ENCODE data around the gene YAP1. TPM values are rescaled to one million over a fixed set of nuclear protein-coding genes. Genes with fewer than 3 reads are reported as not detected.

The YAP1 gene
- total and polyA plus RNA-seq, 4 donors, result 3.7 to 65.6 (median 18.3) TPM

DNA sequence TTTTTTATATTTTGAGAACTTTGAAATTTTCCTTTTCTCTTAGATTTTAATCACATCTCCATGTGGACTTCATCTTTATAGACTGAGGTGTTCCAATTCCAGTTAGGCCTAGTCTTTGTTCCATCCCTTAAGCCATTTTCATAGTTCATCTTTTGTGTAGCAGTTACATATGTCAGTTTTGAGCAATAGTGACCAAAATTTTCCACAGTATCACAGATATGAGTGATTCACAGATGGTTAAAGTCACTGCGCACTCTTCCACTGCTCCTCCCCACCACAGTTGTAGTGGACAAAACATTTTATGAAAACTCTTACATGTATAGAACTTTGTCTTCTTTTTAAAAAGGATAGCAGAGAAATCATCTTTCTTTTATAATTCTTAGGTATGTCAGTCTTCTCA lies 42.8 kb downstream of the YAP1 start:
- no peak overlapping the region for H3K9ac ChIP-seq (ENCODE audit: low read depth in 1 of 2, low read length in 2 of 2)
- no peak for TF ChIP-seq YY1 (IDR thresholded peaks at IDR 0.05)
- TF ChIP-seq, protein P1, sequence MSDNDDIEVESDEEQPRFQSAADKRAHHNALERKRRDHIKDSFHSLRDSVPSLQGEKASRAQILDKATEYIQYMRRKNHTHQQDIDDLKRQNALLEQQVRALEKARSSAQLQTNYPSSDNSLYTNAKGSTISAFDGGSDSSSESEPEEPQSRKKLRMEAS (IDR thresholded peaks at IDR 0.05), result no peak
- TF ChIP-seq, protein P2, sequence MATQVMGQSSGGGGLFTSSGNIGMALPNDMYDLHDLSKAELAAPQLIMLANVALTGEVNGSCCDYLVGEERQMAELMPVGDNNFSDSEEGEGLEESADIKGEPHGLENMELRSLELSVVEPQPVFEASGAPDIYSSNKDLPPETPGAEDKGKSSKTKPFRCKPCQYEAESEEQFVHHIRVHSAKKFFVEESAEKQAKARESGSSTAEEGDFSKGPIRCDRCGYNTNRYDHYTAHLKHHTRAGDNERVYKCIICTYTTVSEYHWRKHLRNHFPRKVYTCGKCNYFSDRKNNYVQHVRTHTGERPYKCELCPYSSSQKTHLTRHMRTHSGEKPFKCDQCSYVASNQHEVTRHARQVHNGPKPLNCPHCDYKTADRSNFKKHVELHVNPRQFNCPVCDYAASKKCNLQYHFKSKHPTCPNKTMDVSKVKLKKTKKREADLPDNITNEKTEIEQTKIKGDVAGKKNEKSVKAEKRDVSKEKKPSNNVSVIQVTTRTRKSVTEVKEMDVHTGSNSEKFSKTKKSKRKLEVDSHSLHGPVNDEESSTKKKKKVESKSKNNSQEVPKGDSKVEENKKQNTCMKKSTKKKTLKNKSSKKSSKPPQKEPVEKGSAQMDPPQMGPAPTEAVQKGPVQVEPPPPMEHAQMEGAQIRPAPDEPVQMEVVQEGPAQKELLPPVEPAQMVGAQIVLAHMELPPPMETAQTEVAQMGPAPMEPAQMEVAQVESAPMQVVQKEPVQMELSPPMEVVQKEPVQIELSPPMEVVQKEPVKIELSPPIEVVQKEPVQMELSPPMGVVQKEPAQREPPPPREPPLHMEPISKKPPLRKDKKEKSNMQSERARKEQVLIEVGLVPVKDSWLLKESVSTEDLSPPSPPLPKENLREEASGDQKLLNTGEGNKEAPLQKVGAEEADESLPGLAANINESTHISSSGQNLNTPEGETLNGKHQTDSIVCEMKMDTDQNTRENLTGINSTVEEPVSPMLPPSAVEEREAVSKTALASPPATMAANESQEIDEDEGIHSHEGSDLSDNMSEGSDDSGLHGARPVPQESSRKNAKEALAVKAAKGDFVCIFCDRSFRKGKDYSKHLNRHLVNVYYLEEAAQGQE (IDR thresholded peaks at IDR 0.05), result no peak
- H3K36me3 ChIP-seq (ENCODE audit: control insufficient read depth in 4 of 4, insufficient read depth in 3 of 4, low read depth in 1 of 4, low read length in 3 of 4), result no peaks in the 10 kb centered on the region
- H3K27me3 ChIP-seq (ENCODE audit: control insufficient read depth in 4 of 4, insufficient read depth in 4 of 4, low read length in 3 of 4), result no peaks in the 10 kb centered on the region
- no peak overlapping the region for H3K27ac ChIP-seq (ENCODE audit: low read depth in 1 of 2, low read length in 2 of 2)
- WGBS, result 97% methylated on average over 1 of the region's 1 CpG
- DNase-seq (ENCODE audit: low spot score), result no peak
- no peaks in the 10 kb centered on the region for H3K9me3 ChIP-seq (ENCODE audit: control insufficient read depth in 4 of 4, low read length in 3 of 4)
- H3K4me1 ChIP-seq (ENCODE audit: control insufficient read depth in 4 of 4, insufficient read depth in 4 of 4, low read length in 3 of 4), result peaks cover 0 to 8% (median 2%) of the 10 kb centered on the region in 4 donors
- H3K4me3 ChIP-seq (ENCODE audit: low read depth in 1 of 3, low read length in 3 of 3), result no peak overlapping the region

DNA sequence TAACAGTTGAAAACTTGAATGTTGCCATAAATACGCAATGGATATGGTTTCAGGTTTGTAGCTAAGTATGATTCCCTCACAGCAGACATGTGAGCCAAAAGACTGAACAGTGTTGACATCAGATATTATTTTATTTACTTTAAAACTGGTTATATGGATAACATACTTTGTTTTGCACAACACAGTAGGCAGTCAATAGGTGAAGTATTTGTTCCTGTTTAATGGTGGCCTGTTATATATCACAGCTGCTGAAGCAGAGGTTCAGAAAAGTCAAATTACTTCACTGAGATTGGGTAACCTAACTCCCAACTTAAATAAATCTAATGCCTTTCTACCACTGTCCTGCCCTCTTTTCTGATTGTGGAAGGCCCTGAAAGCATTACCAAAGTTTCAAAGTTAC lies 44.6 kb downstream of the YAP1 start:
- DNase-seq (ENCODE audit: low spot score), result no peak
- peaks cover 0 to 8% (median 2%) of the 10 kb centered on the region in 4 donors for H3K4me1 ChIP-seq (ENCODE audit: control insufficient read depth in 4 of 4, insufficient read depth in 4 of 4, low read length in 3 of 4)
- WGBS, result 96% methylated on average over 1 of the region's 1 CpG
- no peak overlapping the region for H3K9ac ChIP-seq (ENCODE audit: low read depth in 1 of 2, low read length in 2 of 2)
- TF ChIP-seq HNF4G (IDR thresholded peaks at IDR 0.05), result no peak
- no peaks in the 10 kb centered on the region for H3K9me3 ChIP-seq (ENCODE audit: control insufficient read depth in 4 of 4, low read length in 3 of 4)
- H3K27me3 ChIP-seq (ENCODE audit: control insufficient read depth in 4 of 4, insufficient read depth in 4 of 4, low read length in 3 of 4), result no peaks in the 10 kb centered on the region
- no peak overlapping the region for H3K27ac ChIP-seq (ENCODE audit: low read depth in 1 of 2, low read length in 2 of 2)
- no peak overlapping the region for H3K4me3 ChIP-seq (ENCODE audit: low read depth in 1 of 3, low read length in 3 of 3)
- no peaks in the 10 kb centered on the region for H3K36me3 ChIP-seq (ENCODE audit: control insufficient read depth in 4 of 4, insufficient read depth in 3 of 4, low read depth in 1 of 4, low read length in 3 of 4)

DNA sequence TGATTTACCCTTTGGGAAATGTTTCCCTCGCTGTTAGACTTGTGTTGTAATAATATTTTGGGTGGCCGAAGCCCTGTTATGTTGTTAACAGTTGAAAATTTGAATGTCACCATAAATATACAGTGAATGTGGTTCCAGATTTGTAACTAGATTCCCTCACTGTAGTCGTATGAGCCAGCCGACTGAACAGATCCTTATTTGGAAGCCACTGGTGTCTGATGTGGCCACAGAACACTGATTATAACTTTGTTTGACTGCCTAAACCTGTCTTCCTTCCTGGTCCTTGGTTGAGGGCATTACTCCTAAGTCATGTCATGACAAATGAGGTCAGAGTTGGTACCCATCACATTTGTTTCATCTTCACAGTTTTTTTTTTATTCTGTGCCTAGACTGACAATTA lies 45.4 kb downstream of the YAP1 start:
- Histone ChIP-seq H3K27ac (ENCODE audit: low read depth in 1 of 2, low read length in 2 of 2) (no peak overlapping the region), H3K4me3 (ENCODE audit: low read depth in 1 of 3, low read length in 3 of 3) (no peak overlapping the region), H3K36me3 (ENCODE audit: control insufficient read depth in 4 of 4, insufficient read depth in 3 of 4, low read depth in 1 of 4, low read length in 3 of 4) (no peaks in the 10 kb centered on the region), H3K4me1 (ENCODE audit: control insufficient read depth in 4 of 4, insufficient read depth in 4 of 4, low read length in 3 of 4) (peaks cover 0 to 8% (median 1%) of the 10 kb centered on the region in 4 donors), H3K27me3 (ENCODE audit: control insufficient read depth in 4 of 4, insufficient read depth in 4 of 4, low read length in 3 of 4) (no peaks in the 10 kb centered on the region), H3K9me3 (ENCODE audit: control insufficient read depth in 4 of 4, low read length in 3 of 4) (no peaks in the 10 kb centered on the region), H3K9ac (ENCODE audit: low read depth in 1 of 2, low read length in 2 of 2) (no peak overlapping the region)
- WGBS, result 83% methylated on average over 4 of the region's 4 CpGs
- no peak for TF ChIP-seq HNF4A (conservative IDR thresholded peaks at IDR 0.05)
- no peak for DNase-seq (ENCODE audit: low spot score)

DNA sequence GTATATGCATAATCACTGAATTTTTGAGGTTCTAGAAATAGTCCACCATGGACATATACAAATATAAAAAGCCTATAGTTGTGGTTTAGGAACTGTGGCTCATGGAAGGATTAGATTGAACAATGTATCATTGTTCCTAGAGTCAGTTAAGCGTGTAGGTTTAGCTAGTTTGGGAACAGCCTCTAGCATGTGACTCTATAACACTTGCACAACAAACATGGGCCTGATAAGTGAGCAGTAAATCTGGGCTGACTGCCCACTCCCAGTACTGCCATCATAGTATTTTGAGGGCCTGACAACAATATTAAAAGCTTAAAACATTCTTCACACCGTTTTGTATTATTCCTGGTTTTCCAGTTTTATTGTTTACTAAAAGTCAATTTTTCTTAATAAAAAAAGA lies 47.0 kb downstream of the YAP1 start:
- TF ChIP-seq FOXA2 (IDR thresholded peaks at IDR 0.05) (no peak), FOXA1 (IDR thresholded peaks at IDR 0.05) (no peak), YY1 (IDR thresholded peaks at IDR 0.05) (peak; percentile 45), RAD21 (IDR thresholded peaks at IDR 0.05) (peak in 1 of 2 donors; percentile 30), NR2F2 (IDR thresholded peaks at IDR 0.05) (no peak), RXRA (IDR thresholded peaks at IDR 0.05) (peak in 1 of 2 donors; percentile 14), HNF4A (conservative IDR thresholded peaks at IDR 0.05) (peak in 1 of 2 donors; percentile 10)
- TF ChIP-seq, protein P1 (IDR thresholded peaks at IDR 0.05), result peak; percentile 24
- no peaks in the 10 kb centered on the region for H3K9me3 ChIP-seq (ENCODE audit: control insufficient read depth in 4 of 4, low read length in 3 of 4)
- H3K36me3 ChIP-seq (ENCODE audit: control insufficient read depth in 4 of 4, insufficient read depth in 3 of 4, low read depth in 1 of 4, low read length in 3 of 4), result no peaks in the 10 kb centered on the region
- H3K27me3 ChIP-seq (ENCODE audit: control insufficient read depth in 4 of 4, insufficient read depth in 4 of 4, low read length in 3 of 4), result no peaks in the 10 kb centered on the region
- H3K4me1 ChIP-seq (ENCODE audit: control insufficient read depth in 4 of 4, insufficient read depth in 4 of 4, low read length in 3 of 4), result peaks cover 0 to 1% (median under 1%) of the 10 kb centered on the region in 4 donors
- no peak overlapping the region for H3K4me3 ChIP-seq (ENCODE audit: low read depth in 1 of 3, low read length in 3 of 3)
- no peak for DNase-seq (ENCODE audit: low spot score)
- H3K9ac ChIP-seq (ENCODE audit: low read depth in 1 of 2, low read length in 2 of 2), result no peak overlapping the region
- no peak overlapping the region for H3K27ac ChIP-seq (ENCODE audit: low read depth in 1 of 2, low read length in 2 of 2)
- WGBS, result 30% methylated on average over 2 of the region's 2 CpGs

Measured in liver (tissue), 9 donors.